ENCODE measurements around the gene STON1. TPM values are rescaled to one million over a fixed set of nuclear protein-coding genes. Genes with fewer than 3 reads are reported as not detected.
A peak's percentile ranks its signal among the peaks of the same experiment; 100 is the strongest.

Gene STON1
- 4.3 and 15.7 TPM in 2 replicates for total RNA-seq (ENCODE audit: low replicate concordance)
- long read RNA-seq, result 0 reads

DNA sequence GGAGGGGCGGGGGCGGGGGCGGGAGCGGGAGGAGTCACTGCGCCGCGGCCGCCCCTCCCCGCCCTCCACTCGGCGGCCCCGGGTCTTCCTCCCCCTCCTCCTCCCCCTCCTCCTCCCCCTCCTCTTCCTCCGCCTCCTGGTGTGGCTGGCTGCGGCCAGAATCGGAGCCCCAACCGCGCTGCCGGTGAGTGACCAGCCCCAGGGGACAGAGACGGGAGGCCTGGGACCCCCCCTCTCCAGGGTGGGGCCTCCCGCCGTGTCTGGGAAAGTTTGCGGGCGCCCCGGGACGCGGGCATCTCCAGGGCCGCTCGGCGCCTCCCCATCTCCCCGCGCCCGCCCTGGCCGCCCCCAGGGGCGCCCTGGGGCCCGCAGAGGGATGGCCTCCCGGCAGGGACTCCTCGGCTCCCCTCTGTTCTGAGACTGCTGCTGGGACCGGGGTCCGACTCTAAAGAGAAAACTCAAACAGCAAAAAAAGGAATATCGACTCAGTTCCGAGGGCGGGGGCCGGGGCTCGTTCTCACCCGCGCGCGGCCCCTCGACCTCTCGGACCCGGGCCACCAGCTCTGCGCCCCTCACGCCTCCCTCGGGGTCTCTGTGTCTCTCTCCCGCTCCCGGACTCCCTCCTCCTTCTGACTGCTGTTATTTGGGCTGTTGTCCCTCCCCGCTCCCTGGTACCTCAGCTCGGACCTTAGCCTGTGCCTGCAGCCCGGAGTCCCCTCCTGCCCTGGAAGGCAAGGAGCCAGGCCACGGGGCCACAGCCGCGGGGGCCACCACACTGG is at the start of gene STON1:
TSS of gene STON1 (plus strand) at position 122 of the 779 bp plus-strand sequence. CDS start 50,480 bp downstream, outside the sequence.
- peak; percentile 70 for DNase-seq (ENCODE audit: extremely low spot score, unreplicated experiment)
- Mint-ChIP-seq H3K4me1 (ENCODE audit: unreplicated experiment) (peaks cover 30% of the 10 kb centered on the region), H3K27ac (peak within 1 kb of the TSS; percentile 31)

GRCh38 chr2:48480526-48480925 is 49.4 kb upstream of the STON1 start:
- Mint-ChIP-seq H3K27me3 (no peaks in the 10 kb centered on the region), H3K4me1 (ENCODE audit: unreplicated experiment) (peaks cover 7% of the 10 kb centered on the region), H3K27ac (no peak overlapping the region), H3K4me3 (no peak overlapping the region), H3K9me3 (no peaks in the 10 kb centered on the region), H3K36me3 (peaks cover 17% of the 10 kb centered on the region)
- no peak for DNase-seq (ENCODE audit: extremely low spot score, unreplicated experiment)
- no peak for TF ChIP-seq CTCF (conservative IDR thresholded peaks at IDR 0.05)

More for the DNA sequence above, at the start of gene STON1:
- TF ChIP-seq CTCF (conservative IDR thresholded peaks at IDR 0.05), result peak; percentile 31
- H3K27me3 Mint-ChIP-seq, result no peaks in the 10 kb centered on the region
- no peaks in the 10 kb centered on the region for H3K36me3 Mint-ChIP-seq
- H3K9me3 Mint-ChIP-seq, result no peaks in the 10 kb centered on the region
- H3K4me3 Mint-ChIP-seq, result peak within 1 kb of the TSS; percentile 90

- Mint-ChIP-seq H3K4me1 (ENCODE audit: unreplicated experiment) (peaks cover 7% of the 10 kb centered on the region), H3K9me3 (no peaks in the 10 kb centered on the region), H3K27me3 (no peaks in the 10 kb centered on the region), H3K36me3 (peaks cover 19% of the 10 kb centered on the region), H3K4me3 (no peak overlapping the region), H3K27ac (no peak overlapping the region)
- no peak for TF ChIP-seq CTCF (conservative IDR thresholded peaks at IDR 0.05)
- DNase-seq (ENCODE audit: extremely low spot score, unreplicated experiment), result no peak
Measured at GRCh38 chr2:48482313-48482712, 47.6 kb upstream of the STON1 start.

GRCh38 chr2:48482769-48483168 is 47.2 kb upstream of the STON1 start:
- no peaks in the 10 kb centered on the region for H3K9me3 Mint-ChIP-seq
- H3K27ac Mint-ChIP-seq, result no peak overlapping the region
- peaks cover 17% of the 10 kb centered on the region for H3K36me3 Mint-ChIP-seq
- no peak for DNase-seq (ENCODE audit: extremely low spot score, unreplicated experiment)
- no peaks in the 10 kb centered on the region for H3K27me3 Mint-ChIP-seq
- no peak overlapping the region for H3K4me3 Mint-ChIP-seq
- TF ChIP-seq CTCF (conservative IDR thresholded peaks at IDR 0.05), result no peak
- peaks cover 7% of the 10 kb centered on the region for H3K4me1 Mint-ChIP-seq (ENCODE audit: unreplicated experiment)

DNA sequence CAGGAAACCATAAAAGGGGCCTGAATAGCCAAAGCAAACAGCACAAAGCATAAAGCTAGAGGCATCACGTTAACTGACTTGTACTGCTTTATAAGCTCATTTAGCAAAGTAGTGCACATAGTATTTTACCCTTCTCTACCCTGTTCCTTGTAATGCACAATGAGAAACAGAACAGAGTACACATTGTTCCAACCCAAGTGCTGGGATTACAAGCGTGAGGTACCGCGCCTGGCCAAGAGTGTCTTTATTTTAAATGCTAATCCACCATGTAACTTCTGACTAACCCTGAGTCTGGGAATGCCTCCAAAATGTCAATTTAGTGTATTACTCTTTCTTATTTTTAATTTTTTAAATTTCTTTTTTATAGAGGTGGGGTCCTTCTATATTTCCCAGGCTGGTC is 46.4 kb upstream of the STON1 start:
- DNase-seq (ENCODE audit: extremely low spot score, unreplicated experiment), result no peak
- Mint-ChIP-seq H3K4me3 (no peak overlapping the region), H3K9me3 (no peaks in the 10 kb centered on the region), H3K36me3 (peaks cover 11% of the 10 kb centered on the region), H3K27me3 (no peaks in the 10 kb centered on the region), H3K27ac (no peak overlapping the region), H3K4me1 (ENCODE audit: unreplicated experiment) (peaks cover 7% of the 10 kb centered on the region)
- TF ChIP-seq CTCF (conservative IDR thresholded peaks at IDR 0.05), result no peak

All from type B pancreatic cell (in vitro differentiated cells).